Heart right ventricle (tissue), 16 donors: ENCODE data around the gene CEP164. TPM values are rescaled to one million over a fixed set of nuclear protein-coding genes. Genes with fewer than 3 reads are reported as not detected.

Source experiments
- ATAC-seq, 8 donors: fragments of 200-7000 bp; cut with Tn5 transposase; one replicate each; pipeline ENCODE4 v1.9.1; 2020; ENCODE audit warnings: mild to moderate bottlenecking in 8 of 8, moderate library complexity in 8 of 8, moderate number of reproducible peaks in 1 of 8
- DNase-seq, 2 donors: peaks; one replicate each; pipeline ENCODE4 v3.0.0-alpha.2; 2020
- H3K27ac ChIP-seq, 10 donors: fragments of 200-600 bp; sonication (generic) in 2 of 10; one replicate each; pipeline versions ENCODE4 v1.5.0 to v1.8.0; 2020 to 2022; ENCODE audit warnings: mild to moderate bottlenecking in 3 of 10
- H3K27me3 ChIP-seq, 7 donors: fragments of 200-600 bp; one replicate each; pipeline ENCODE4 v1.8.0; 2021 to 2022; ENCODE audit warnings: mild to moderate bottlenecking in 2 of 7
- H3K36me3 ChIP-seq, 9 donors: fragments of 200-600 bp; sonication (generic) in 1 of 9; one replicate each; pipeline versions ENCODE4 v1.5.0 to v1.8.0; 2020 to 2022; ENCODE audit warnings: mild to moderate bottlenecking in 2 of 9
- H3K4me1 ChIP-seq, 9 donors: fragments of 200-600 bp; sonication (generic) in 1 of 9; one replicate each; pipeline versions ENCODE4 v1.5.0 to v1.8.0; 2020 to 2022; ENCODE audit warnings: mild to moderate bottlenecking in 4 of 9
- H3K4me3 ChIP-seq, 10 donors: fragments of 200-600 bp; sonication (generic) in 2 of 10; one replicate each; pipeline versions ENCODE4 v1.5.0 to v1.8.0; 2020 to 2022; ENCODE audit warnings: mild to moderate bottlenecking in 7 of 10, moderate library complexity in 2 of 10
- H3K9me3 ChIP-seq, 11 donors: fragments of 200-600 bp in 10 of 11; sonication (generic) in 2 of 11; one replicate each; pipeline versions ENCODE4 v1.5.0 to v1.8.0; 2013 to 2022; ENCODE audit warnings: mild to moderate bottlenecking in 2 of 11, control low read depth in 1 of 11, moderate library complexity in 1 of 11
- CTCF ChIP-seq, 9 donors: fragments of 200-600 bp; sonication (generic) in 2 of 9; IDR thresholded peaks; one replicate each; pipeline versions ENCODE4 v1.5.0 to v1.8.0; 2021 to 2022; ENCODE audit warnings: antibody characterized with exemption in 9 of 9, mild to moderate bottlenecking in 5 of 9, moderate library complexity in 1 of 9
- WGBS, 2 donors: extraction: QIAGEN DNeasy Blood & Tissue Kit; methylation state at CpG; one replicate each; pipeline ENCODE4 v1.1.7; 2013; ENCODE audit warnings: inconsistent platforms in 1 of 2; 5-methylcytosine and 5-hydroxymethylcytosine counted together
- intact Hi-C, 10 donors: fragments of 100-400 bp; cut with DNase I; formaldehyde crosslinking; loops; one replicate each; pipeline versions ENCODE4 v1.11.1 to v1.14.2; 2022
- polyA plus RNA-seq, 2 donors: library from polyadenylated mRNA; stranded (reverse); fragments of 200-250 nt; gene quantifications; one replicate each; pipeline ENCODE4 v1.2.3, GENCODE V29; 2013
- total RNA-seq, 10 donors: library from RNA; stranded (reverse); fragmentation: NEBNext Ultra II Directional in 3 of 10; extraction: Animal tissue kit (Norgen Biotek cat#: 25700) in 3 of 10; gene quantifications; one replicate each; pipeline versions ENCODE4 v1.2.1 to v1.2.4, GENCODE V29; 2021 to 2023
- donor health status: Arrhythmogenic right ventricular cardiomyopathy.
- donor health status: ischemic (EF 13 %, LVEDD 7.1; RV severe dilation, severe dysfunction).
- donor health status: healthy with polysubstance abuse.
- donor health status: DM: no; HTN: yes; CAD: no.
- donor health status: DM: no; HTN: no; CAD: no.
- donor health status: ischemic (EF 25% LVEDD 6.9; RV normal size, moderate dysfunction).
- donor health status: ischemic (EF 25% LVEDD 5.7; RV mildly dilated, moderate dysfunction).
- donor health status: healthy.
- donor health status: DM: yes; HTN: yes; CAD: no.
- donor health status: Ischemic cardiomyopathy.
- donor health status: ischemic (EF 35%, LVEDD 5.7; RV mildly dilated, moderate dysfunction).
- donor health status: nonischemic (EF 11% LVEDD 7.7; RV severe dilation, severe dysfunction).
- donor health status: DM: yes; HTN: yes; CAD: no.
- donor health status: PGD.
- donor health status: ischemic (EF 29% LVEDD 5.4; RV normal size, mild dysfunction).
- donor health status: nonischemic (EF 23%, LVEDD 6.1; RV moderate dilation, normal function).

CEP164 gene
- total and polyA plus RNA-seq, 12 donors, result 3.5 to 17.9 (median 6.6) TPM

- H3K4me3 ChIP-seq, result no peak overlapping the region
- peaks cover 0 to 7% (median 0%) of the 10 kb centered on the region in 9 donors for H3K4me1 ChIP-seq
- peaks cover 0 to 36% (median 0%) of the 10 kb centered on the region in 9 donors for H3K36me3 ChIP-seq
- no peaks in the 10 kb centered on the region for H3K9me3 ChIP-seq
- ATAC-seq (no peak), DNase-seq (no peak)
- intact Hi-C loops, result loop anchor here in 8 of 10 donors (2.0 to 10.0 kb wide), 7 partner anchors 380 to 627 kb away; no protein-coding TSS in a partner anchor
- TF ChIP-seq CTCF (IDR thresholded peaks at IDR 0.05), result no peak
- H3K27me3 ChIP-seq, result peaks cover 0 to 4% (median 0%) of the 10 kb centered on the region in 7 donors
- 88 to 93% methylated on average over 11 of the region's 11 CpGs for WGBS, 2 donors
- H3K27ac ChIP-seq, result no peak overlapping the region
Measured at GRCh38 chr11:117427356-117427874, 99.8 kb downstream of the CEP164 start.

GRCh38 chr11:117428186-117428855 lies 100.7 kb downstream of the CEP164 start:
- H3K9me3 ChIP-seq, result no peaks in the 10 kb centered on the region
- peaks cover 0 to 43% (median 0%) of the 10 kb centered on the region in 9 donors for H3K36me3 ChIP-seq
- intact Hi-C loops, result loop anchor here in 8 of 10 donors (5.0 to 10.0 kb wide), 6 partner anchors 379 to 626 kb away; no protein-coding TSS in a partner anchor
- ATAC-seq, result no peak
- TF ChIP-seq CTCF (IDR thresholded peaks at IDR 0.05), result no peak
- H3K4me1 ChIP-seq, result peaks cover 0 to 7% (median 0%) of the 10 kb centered on the region in 9 donors
- no peak overlapping the region for H3K27ac ChIP-seq
- no peak overlapping the region for H3K4me3 ChIP-seq
- H3K27me3 ChIP-seq, result peaks cover 0 to 4% (median 0%) of the 10 kb centered on the region in 7 donors
- no peak for DNase-seq
- WGBS, 2 donors, result 93 to 95% methylated on average over 30 to 32 of the region's 32 CpGs

GRCh38 chr11:117428856-117429229 lies 101.2 kb downstream of the CEP164 start:
- no peak for TF ChIP-seq CTCF (IDR thresholded peaks at IDR 0.05)
- DNase-seq, result no peak
- Histone ChIP-seq H3K27ac (no peak overlapping the region), H3K9me3 (no peaks in the 10 kb centered on the region), H3K4me3 (no peak overlapping the region), H3K27me3 (peaks cover 0 to 4% (median 0%) of the 10 kb centered on the region in 7 donors), H3K36me3 (peaks cover 0 to 47% (median 0%) of the 10 kb centered on the region in 9 donors), H3K4me1 (peaks cover 0 to 7% (median 0%) of the 10 kb centered on the region in 9 donors)
- WGBS, 2 donors, result 83% methylated on average over 7 of the region's 7 CpGs
- intact Hi-C loops, result loop anchor here in 8 of 10 donors (5.0 to 10.0 kb wide), 6 partner anchors 378 to 626 kb away; no protein-coding TSS in a partner anchor
- no peak for ATAC-seq

- Histone ChIP-seq H3K36me3 (peaks cover 0 to 62% (median 0%) of the 10 kb centered on the region in 9 donors), H3K9me3 (no peaks in the 10 kb centered on the region), H3K4me3 (no peak overlapping the region), H3K27me3 (peaks cover 0 to 6% (median 0%) of the 10 kb centered on the region in 7 donors), H3K4me1 (peaks cover 0 to 7% (median 0%) of the 10 kb centered on the region in 9 donors), H3K27ac (no peak overlapping the region)
- intact Hi-C loops, result loop anchor here in 4 of 10 donors (10.0 kb wide), 2 partner anchors 514 to 624 kb away; no protein-coding TSS in a partner anchor
- 93 to 96% methylated on average over 15 of the region's 15 CpGs for WGBS, 2 donors
- ATAC-seq (no peak), DNase-seq (no peak)
- no peak for TF ChIP-seq CTCF (IDR thresholded peaks at IDR 0.05)
Measured at GRCh38 chr11:117430293-117430955, 102.8 kb downstream of the CEP164 start.
